Hindlimb muscle (tissue), 1 donor: ENCODE results near the gene CLDN9. TPM values are rescaled to one million over a fixed set of nuclear protein-coding genes. Genes with fewer than 3 reads are reported as not detected.

ENCODE experiments used
- DNase-seq: peaks from one replicate; pipeline ENCODE4 v3.0.0-alpha.2; 2013
- polyA plus RNA-seq: library from polyadenylated mRNA; unstranded; fragments of 120-200 nt; gene quantifications from one replicate; pipeline ENCODE4 v1.2.1, GENCODE V29; 2013; ENCODE audit not compliant: insufficient read length

The CLDN9 gene
- polyA plus RNA-seq, 1 donor = 2.2 TPM

DNA sequence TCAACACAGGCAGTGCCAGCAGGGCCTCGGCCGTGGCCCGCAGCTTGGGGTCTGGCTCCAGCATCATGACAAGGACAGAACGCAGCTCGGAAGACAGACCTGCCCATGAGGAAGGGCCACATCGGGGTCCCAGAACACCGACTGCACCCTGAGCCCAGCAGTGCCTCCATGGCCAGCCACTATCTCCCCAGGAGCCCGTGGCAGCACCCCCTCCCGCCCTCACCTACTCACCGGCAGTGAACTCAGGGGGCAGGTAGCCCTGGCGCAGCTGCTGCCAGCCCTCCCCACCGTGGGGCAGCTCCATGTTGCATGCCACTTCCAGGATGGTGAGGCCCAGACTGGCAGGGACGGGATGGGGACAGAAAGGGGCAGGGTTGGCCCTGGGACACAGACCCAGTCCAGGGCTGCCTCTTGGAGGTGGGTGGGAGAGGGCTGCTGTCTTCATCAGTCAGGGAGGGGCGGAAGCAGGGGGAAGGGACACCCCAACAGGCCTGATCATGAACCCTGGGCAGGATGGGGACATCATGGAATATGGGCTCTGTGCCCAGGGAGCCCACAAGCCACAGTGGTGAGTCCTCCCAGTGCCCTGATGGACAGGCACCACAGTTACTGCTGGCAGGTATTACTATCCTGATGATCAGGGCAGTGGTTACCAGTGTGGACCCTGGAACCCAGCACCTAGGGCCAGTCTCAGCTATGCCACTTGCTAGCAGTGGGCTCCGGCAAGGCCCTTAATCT is 38.2 kb upstream of the CLDN9 start:
- DNase-seq = no peak

DNA sequence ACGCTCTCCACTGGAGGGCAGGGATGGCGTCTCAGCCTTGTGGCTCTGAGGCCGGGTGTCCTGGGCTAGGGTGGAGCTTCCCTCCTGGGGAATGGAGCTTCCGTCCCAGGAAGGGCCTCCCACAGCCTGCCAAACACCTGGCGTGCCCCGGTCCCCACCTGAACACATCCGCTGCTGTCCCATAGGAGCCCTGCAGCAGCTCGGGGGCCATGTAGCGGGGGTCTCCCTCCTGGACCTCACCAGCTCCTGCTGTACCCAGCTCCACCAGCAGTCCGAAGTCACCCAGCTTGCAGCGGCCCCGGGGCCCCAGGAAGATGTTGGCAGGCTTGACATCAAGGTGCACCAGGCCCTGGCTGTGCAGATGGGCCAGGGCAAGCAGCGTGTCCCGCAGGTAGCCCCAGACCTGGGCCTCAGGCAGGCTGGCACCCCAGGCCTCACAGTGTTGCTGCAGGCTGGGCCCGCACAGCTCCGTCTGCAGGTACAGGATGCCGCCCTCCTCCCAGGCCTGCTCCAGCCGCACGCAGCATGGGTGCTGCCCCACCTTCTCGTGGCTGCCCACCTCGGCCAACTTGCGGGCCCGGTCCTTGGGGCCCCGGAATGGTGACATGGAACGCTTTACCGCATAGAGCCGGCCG is 37.4 kb upstream of the CLDN9 start:
- no peak for DNase-seq

DNA sequence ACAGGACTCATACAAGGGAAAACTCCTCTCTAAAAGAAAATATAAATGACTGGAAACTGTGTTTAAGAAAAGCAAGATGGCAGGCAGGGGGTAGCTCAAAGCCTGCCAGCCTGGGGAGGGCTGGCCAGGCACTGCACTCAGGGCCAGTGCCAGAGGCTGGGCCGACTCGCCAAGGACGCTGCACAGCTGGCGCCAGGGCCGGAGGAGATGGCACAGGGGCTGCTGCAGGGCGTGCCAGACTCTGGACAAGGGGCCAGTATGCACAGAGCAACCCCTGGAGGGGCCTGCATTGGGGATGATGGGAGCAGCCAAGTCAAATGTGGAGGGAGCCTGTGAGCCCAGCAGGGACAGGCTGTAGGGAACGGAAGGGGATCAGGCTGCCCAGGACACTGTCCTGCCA is 36.5 kb upstream of the CLDN9 start:
- no peak for DNase-seq

DNA sequence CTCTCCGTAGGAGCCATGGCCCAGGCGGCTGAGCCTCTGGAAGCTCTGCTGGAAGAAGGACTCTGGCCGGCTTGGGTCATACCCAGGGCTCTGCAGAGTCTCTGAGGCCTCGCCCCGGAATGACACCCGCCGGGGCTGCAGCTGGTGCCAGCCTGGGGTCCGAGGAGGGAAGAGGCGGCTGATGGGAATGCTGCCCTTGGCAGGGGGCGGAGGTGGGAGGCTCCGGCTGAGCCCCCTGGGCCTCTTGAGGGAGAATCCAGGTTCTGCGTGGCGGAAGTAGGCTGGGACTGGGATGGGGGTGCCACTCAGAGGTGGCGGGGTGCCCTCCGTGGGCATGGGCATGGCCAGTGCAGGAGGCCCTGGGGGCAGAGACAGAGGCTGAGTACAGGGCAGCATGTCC is 36.0 kb upstream of the CLDN9 start:
- DNase-seq = no peak

DNA sequence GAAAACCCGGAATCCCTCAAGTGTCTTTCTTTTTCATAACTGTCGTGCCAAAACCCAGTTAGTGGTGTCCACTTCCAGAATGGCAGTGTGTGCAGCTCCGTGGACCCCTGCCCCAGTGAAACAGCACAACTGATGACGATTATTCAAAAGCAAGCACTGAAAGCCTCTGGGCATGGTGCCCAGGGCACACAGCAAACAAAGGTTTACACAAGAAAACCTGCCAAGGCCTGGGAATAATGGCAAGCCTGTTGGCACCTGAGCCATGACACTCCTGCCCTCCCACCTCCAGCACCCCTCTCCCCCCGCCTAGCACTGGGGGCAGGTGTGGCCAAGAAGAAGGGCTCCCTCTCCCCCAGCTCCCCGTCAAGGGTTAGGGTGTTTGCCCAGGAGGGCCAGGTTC is 35.3 kb upstream of the CLDN9 start:
- no peak for DNase-seq

DNA sequence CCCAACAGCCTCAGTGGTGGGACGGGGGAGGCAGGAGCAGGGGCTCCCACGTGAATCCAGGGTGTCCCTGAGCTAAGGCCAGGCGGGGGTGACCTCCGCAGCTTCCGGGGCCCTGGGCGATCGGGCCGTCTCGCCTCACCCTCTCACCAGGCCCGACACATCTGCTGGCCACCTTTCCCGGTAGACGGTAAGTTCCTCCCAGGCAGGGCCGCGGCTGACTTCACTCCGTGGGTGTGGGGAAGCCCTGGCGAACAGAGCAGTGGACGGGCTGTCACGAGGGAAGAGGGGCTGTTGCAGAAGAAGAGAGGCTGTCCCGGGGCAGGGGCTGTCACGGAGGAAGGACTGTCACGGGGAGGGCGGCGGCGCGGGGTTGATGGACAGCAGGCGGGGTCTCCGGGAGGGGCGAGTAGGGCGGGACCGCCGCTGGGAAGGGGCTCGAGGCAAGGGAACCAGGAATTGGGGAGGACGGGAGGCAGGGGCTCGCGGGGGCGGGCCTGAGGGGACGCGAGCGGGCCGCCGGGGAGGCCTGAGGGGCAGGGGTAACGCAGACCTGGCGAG is 33.0 kb upstream of the CLDN9 start:
- no peak for DNase-seq

DNA sequence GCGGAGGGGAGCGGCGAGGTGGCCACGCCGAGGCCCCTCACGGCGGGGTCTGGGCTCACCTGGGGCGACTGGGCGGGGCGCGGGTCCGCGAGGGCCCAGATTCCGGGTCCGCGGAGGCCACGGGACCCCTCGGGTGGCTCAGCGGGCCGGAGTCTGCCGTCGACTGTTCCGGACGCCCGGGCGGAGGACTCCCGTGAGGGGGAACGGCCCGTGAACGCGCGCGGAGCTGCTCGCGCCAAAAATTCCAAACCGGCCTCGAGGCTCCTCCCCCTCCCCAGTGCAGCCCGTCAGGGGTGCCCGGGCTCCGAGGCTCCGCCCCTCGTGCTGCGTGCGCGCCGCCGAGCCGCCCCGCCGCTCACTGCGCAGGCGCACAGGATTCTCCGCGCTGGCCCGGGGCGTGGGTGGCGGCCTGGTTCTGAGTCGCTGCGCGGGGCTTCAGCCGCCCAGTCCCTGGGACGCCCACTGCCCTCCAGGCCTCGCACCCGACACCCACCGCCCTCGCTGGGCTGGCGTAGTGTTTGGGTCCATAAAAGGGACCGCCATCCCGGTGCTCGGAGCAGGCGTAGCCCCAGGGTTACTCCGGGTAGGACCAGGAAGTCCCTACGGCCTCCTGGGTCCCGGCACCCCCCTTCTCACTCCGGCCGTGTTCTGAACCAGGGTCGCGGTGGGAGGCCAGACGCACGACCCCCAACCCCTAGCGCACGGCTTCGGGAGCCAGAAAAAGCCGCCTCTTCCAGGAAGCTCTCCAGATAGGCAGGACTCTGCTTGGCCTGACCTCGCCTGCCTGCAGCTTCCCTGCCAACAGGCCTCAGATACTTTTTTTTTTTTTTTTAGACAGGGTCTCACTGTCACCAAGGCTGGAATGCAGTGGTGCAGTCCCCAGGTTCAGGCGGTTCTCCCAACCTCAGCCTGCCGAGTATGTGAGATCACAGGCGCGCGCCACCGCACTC is 32.2 kb upstream of the CLDN9 start, which contains the start of gene PKMYT1:
PKMYT1 (minus strand) TSS at position 220 of the 950 bp plus-strand sequence. CDS start 789 bp downstream, outside the sequence.
- DNase-seq = peak; percentile 95

DNA sequence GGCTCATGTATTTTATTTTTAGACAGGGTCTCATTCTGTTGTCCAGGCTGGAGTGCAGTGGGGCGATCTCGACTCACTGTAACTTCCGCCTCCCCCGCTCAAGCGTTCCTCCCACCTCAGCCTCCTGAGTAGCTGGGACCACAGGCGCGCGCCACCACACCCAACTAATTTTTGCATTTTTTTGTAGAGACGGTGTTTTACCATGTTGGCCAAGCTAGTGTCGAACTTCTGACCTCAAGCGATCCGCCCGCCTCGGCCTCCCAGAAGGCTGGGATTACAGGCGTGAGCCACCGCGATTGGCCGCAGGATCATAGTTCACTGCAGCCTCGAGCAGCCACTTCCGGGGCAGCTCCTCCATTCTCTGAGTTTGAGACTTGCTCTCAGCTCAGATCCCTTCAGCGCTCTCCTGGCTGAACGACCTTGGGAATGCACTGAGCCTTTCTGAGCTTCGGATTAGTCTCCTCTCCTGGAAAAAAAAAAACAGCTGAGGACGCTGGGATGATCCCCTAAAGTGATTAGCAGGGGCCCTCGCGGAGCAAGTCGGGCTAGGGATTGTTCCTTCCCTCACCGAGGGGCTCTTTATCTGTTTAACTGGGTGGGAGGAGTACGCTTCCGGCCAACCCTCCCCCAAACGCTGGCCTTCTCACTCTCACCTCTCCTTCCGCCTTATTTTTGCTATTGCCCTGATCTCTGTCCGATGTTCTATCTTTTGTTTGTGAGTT is 31.4 kb upstream of the CLDN9 start:
- DNase-seq = no peak

DNA sequence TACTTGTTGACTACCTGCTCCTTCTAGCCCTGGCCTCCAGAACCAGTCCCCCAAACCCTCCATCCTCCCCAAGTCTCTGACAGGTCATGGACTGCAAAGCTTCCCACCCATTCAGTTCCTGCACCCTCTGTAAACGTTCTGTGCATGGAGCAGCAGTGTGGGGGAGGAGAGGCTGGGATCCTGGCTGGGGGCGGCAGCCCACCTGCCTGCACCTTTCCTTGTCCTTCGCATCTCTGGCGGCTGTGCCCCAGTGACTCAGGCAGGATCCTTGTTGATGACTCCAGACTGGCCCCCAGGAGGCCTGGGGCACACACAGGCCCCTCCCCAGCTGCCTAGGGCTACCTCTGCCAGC is 30.8 kb upstream of the CLDN9 start:
- no peak for DNase-seq

DNA sequence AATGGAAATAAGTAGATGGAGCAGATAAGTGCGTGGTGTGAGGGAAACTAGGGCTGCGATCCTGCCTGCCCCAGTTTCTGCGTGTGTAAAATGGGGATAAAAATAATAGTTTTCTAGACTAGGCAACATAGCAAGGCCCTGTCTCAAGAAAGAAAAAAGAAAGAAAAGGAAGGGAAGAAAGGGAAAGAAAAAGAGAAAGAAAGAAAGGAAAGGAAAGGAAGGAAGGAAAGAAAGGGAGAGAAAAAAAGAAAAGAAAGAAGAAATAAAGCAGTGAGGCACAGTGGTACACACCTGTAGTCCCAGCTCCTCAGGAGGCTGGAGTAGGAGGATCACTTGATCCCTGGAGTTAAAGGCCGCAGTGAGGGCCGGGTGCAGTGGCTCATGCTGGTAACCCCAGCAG is 30.3 kb upstream of the CLDN9 start:
- DNase-seq = no peak

DNA sequence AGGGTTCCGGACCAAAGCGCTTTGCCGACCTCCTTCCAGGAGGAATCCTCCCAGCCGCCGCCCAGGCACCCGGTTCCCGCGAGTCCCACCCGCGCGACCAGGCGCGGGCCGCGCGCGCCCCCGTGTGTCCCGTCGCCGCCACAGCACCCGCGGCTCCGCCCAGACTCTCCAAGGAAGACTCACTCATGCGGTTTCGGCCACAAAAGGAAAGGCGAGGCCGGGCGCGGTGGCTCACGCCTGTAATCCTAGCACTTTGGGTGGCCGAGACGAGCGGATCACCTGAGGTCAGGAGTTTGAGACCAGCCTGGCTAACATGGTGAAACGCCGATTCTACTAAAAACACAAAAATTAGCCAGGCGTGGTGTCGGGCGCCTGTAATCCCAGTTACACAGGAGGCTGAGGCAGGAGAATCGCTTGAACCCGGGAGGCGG is 29.0 kb upstream of the CLDN9 start:
- peak; percentile 76 for DNase-seq

DNA sequence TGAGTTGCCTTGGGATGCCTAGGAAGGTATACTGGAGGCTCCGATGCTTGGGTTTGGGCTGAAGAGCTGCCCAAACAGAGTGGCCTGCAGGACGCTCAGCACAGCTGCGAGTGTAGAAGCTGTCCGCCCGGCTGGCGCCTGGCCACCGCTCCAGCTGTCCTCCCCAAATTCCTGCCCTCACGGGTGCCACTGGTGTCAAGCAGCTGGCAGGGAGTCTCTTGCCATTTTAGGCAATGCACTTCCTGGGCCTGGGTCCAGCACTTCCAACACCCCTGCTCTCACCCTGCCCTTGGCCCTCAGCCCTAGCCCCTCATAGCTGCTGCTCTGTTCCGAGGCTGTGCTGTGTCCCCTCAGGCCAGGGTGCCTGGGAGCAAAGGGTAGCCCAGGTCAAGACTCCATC is 27.3 kb upstream of the CLDN9 start:
- peak; percentile 63 for DNase-seq

DNA sequence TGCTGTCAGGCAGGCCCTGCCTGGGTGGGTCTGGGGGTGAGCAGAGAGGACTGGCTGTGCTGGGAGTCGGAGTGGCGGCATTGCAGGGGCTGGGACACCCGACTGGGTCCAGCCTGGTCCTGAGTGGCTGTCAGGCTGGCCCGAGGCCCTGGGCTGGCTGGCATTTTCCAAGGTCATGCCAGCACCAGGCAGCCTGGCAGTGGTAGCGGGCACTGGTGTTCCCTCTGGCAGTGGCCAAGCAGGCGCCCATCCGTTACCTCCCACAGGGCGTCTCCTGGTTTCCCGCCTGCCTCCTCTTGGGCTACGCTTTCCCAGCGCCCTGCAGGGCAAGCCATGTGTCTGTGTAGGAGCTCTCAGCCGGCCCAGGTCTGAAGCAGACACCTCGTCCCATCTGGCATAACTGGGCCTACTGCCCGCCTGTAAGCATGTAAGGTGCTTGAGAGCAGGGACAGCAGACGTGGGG is 26.8 kb upstream of the CLDN9 start:
- no peak for DNase-seq

DNA sequence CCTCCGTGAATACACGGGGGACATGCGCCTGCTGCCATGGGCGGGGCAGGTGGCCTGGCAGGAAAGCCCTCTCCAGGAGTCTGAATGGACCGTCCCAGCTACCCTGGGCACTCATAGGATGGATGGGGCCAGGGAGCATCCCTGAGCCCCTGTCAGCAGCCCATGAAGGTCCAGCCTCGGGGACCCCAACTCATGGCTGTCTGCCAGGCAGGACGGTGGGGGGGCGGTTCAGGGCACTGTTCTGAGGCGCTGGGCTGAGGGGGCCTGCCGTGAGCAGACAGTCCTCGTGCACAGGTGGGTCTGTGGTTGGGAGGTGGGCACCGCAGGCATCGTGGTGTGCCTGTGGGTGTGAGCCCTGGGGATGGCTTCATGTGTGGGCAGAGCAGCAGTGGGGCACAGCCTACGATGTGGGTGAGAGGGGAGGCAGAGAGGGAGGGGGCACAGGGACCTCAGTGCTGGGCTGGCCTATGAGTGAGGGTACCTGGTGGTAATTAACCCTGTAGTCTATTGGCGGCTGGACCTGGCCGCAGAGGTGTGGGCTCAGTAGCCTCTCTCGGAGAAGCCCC is 26.0 kb upstream of the CLDN9 start:
- DNase-seq = no peak

DNA sequence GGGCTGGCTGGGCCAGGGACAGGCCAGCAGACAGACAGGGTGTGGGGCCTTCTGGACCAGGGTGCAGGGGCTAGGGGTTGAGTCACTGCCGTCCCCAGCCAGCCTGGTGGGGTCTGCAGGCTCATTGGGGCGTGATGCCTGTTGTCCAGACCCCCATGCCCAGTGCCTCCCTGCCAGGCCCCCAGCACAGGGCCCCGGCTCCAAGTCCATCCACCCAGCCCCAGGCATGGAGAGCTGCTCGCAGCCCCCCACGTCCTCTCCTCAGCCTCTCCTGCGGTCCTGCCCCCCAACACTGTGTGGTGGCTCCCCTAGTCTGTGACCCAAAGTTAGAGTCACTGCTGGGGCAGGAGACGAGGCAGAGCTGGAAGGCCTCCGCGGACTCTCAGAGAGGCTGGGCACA is 25.4 kb upstream of the CLDN9 start:
- DNase-seq = no peak

DNA sequence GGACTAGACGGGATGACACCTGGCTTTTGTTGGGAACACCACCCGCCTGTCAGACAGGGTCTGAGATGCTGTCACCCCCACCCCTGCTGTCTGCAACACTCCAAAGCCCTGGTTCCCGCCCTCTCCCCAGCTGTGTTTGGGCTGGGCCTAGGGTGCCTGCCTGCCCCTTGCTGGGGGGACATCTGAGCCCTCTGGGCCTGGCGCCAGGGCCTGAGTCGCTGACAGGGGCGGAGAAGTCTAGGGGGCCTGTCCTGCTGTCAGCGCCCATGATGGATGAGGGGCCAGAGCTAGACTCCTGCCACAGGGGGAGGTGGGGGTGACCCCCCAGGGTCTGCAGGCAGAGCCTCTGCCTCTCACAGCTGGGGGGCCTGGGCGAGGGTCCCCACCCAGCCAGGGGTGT is 24.9 kb upstream of the CLDN9 start:
- no peak for DNase-seq

DNA sequence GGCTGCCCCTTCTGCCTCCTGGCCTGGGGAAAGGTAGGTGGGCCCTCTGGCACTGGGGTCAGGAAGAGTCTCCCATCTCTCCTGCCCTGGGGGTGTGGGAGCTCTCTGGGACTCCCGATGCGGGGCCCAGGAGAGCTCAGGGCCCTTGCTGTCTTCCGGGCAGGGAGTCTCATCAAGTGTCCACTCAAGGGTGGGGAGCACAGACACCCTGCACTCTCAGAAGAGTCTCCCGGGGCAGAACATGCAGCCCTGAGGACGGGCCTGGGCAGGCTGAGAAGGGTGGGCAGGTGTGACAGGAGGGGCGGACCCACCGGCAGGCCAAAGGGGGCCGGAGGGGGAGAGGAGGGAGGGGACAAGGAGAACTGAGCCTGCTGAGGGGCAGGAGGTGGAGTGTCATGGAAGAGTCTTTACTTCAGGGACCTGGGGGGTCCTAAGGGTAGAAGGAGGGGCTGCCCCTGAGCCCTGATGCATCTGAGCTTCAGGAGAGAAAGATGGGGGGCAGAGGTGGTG is 24.1 kb upstream of the CLDN9 start:
- no peak for DNase-seq

DNA sequence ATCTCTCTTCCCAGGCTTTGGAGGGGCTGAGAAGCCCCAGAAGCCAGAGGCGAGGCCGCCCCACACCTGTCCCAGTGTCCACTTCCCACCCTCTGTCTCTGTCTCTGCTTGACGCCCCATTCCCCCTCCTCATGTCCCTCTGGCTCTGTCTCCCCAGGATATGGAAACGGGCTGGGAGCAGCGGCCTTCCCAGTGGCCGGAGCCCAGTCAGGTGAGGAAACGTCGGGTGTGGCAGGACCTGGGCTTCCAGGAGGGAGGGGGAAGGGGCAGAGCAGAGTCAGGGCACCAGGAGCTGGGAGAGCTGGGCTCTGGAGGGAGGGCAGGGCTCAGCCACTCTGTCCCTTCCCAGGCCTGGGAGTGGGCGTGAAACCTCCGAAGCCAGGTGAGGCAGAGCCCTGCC is 21.8 kb upstream of the CLDN9 start:
- DNase-seq = no peak

DNA sequence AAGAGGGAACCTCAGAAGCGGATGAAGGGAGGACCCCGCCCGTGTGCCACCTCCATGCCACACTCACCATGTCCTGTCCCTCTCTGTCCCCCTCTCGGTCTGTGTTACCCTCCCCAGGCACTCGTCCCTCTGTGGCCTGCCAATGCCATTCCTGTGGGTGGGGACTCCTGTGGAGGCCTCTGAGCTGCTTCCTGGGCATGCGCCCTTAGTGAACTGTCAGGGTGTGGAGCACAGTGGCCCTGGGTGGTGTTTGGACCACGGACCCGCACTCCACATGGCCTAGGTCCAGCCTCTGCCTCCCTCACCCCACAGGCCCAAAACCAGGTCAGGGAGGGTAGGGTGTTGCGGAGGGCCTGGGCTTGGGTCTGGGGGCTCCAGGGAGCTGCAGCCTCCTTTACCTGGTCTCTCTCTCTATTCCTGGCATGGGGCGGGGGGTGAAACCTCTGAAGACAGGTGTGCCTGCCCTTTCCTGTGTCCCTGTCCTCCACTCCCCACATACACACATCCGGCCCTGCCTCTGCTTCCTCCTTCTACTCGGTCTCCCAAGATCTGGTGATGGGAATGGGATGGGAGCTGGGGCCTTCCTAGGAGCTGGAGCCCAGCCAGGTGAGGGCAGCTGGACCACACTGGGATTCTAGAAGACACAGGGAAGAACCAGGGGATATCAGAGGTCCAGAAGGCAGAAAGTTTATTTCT is 21.0 kb upstream of the CLDN9 start:
- DNase-seq = no peak

DNA sequence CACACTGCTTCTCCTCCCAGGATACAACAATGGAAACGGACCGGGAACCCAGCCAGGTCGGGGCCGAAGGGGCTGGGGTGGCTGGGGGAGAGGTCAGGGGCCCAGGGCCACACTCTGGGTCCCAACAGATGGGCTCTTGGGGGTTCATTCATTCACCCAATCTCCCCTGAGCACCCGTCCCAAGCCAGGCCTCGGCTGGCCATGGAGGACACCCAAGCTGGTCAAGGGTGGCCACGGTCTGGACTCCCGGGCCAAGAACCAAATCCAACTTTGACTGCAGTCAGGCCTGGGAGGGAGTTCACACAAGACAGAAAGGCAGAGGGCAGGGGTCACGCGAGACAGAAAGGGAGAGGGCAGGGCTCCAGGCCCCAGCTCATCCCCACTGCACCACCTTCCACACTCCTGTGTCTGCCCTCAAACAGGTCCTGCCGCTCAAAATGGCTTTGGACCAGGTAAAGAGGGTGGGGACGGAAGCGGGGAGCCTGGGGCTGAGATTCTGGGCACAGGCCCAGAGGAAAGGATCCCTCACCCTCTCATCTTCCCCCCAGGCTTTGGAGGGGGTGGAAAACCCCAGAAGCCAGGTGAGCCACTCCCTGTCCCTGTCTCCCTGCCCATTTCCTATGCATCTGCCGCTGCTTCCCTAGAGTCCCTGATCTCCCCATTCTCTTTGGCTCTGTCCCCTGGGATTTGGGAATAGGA is 20.2 kb upstream of the CLDN9 start:
- DNase-seq = no peak
